IMR-90 (cell line): ENCODE results near the gene UBFD1. TPM values are rescaled to one million over a fixed set of nuclear protein-coding genes. Genes with fewer than 3 reads are reported as not detected.

ENCODE experiments used
- ATAC-seq: fragments of 200-7000 bp; cut with Tn5 transposase; 2 replicates; pipeline ENCODE4 v1.9.1; 2020; ENCODE audit warnings: low read depth, mild to moderate bottlenecking, moderate library complexity
- BruUV-seq: library from RNA; stranded (reverse); fragments of 400-500 nt; replicated peaks from 2 replicates; lab custom pipeline; 2021; lab: Mats Ljungman, UMichigan
- CTCF ChIA-PET: fragments of 300-600 bp; formaldehyde crosslinking; extraction: SDS; loops from one replicate; lab custom pipeline; 2021; ENCODE audit warnings: antibody characterized with exemption; lab: Yijun Ruan, JAX
- POLR2A ChIA-PET: fragments of 300-600 bp; sonication (Branson Sonifier 250); formaldehyde crosslinking; loops from one replicate; lab custom pipeline; 2022; ENCODE audit warnings: antibody characterized with exemption; ENCODE audit not compliant: unreplicated experiment; lab: Charles Lee
- DNase-seq: peaks from one replicate; pipeline ENCODE4 v3.0.0; 2013
- H2AFZ ChIP-seq: replicated peaks from 2 replicates; pipeline ENCODE3; 2013; ENCODE audit warnings: low read length, mild to moderate bottlenecking; ENCODE audit not compliant: poor library complexity
- H2AK5ac ChIP-seq: 2 replicates; pipeline ENCODE4 v1.6.1; 2013; ENCODE audit warnings: low read depth, low read length, inconsistent platforms
- H2AK9ac ChIP-seq: replicated peaks from 2 replicates; pipeline ENCODE3; 2013; ENCODE audit warnings: mild to moderate bottlenecking, low read depth, low read length, moderate library complexity; ENCODE audit not compliant: poor library complexity
- H2BK120ac ChIP-seq: 2 replicates; pipeline ENCODE4 v1.6.1; 2013; ENCODE audit warnings: low read depth, low read length, inconsistent platforms
- H2BK15ac ChIP-seq: 3 replicates; pipeline ENCODE4 v1.6.1; 2013; ENCODE audit warnings: low read depth, low read length, inconsistent platforms
- H2BK20ac ChIP-seq: 2 replicates; pipeline ENCODE4 v1.6.1; 2013; ENCODE audit warnings: low read depth, mild to moderate bottlenecking, inconsistent platforms, low read length, moderate library complexity
- H2BK5ac ChIP-seq: 2 replicates; pipeline ENCODE4 v1.6.1; 2013; ENCODE audit warnings: mild to moderate bottlenecking, low read depth, low read length, inconsistent platforms; ENCODE audit not compliant: poor library complexity, severe bottlenecking
- H3K14ac ChIP-seq: replicated peaks from 2 replicates; pipeline ENCODE4 v1.6.1; 2013; ENCODE audit warnings: low read depth, low read length, inconsistent platforms
- H3K18ac ChIP-seq: 2 replicates; pipeline ENCODE4 v1.6.1; 2013; ENCODE audit warnings: low read depth, low read length, control low read depth
- H3K23ac ChIP-seq: 2 replicates; pipeline ENCODE4 v1.6.1; 2013; ENCODE audit warnings: low read depth, low read length, inconsistent platforms
- H3K27ac ChIP-seq: 2 replicates; pipeline ENCODE4 v1.5.1; 2013; ENCODE audit warnings: mild to moderate bottlenecking, control low read depth, low read length; ENCODE audit not compliant: insufficient read depth
- H3K27me3 ChIP-seq: 2 replicates; pipeline ENCODE4 v1.6.1; 2013; ENCODE audit warnings: low read length; ENCODE audit not compliant: control insufficient read depth, insufficient read depth
- H3K36me3 ChIP-seq: 2 replicates; pipeline ENCODE4 v1.6.1; 2013; ENCODE audit warnings: low read length, mixed read lengths; ENCODE audit not compliant: control insufficient read depth, insufficient read depth
- H3K4ac ChIP-seq: 2 replicates; pipeline ENCODE4 v1.6.1; 2013; ENCODE audit warnings: low read depth, low read length, inconsistent platforms
- H3K4me1 ChIP-seq: 2 replicates; pipeline ENCODE4 v1.6.1; 2013; ENCODE audit warnings: low read length, mixed read lengths; ENCODE audit not compliant: control insufficient read depth, insufficient read depth
- H3K4me2 ChIP-seq: 2 replicates; pipeline ENCODE4 v1.6.1; 2013; ENCODE audit warnings: low read depth, mild to moderate bottlenecking, control low read depth, low read length, moderate library complexity
- H3K4me3 ChIP-seq: 2 replicates; pipeline ENCODE4 v1.5.1; 2013; ENCODE audit warnings: low read depth, mild to moderate bottlenecking, control low read depth, low read length, moderate library complexity; ENCODE audit not compliant: insufficient read depth
- H3K56ac ChIP-seq: 2 replicates; pipeline ENCODE4 v1.6.1; 2013; ENCODE audit warnings: low read length, inconsistent platforms; ENCODE audit not compliant: insufficient read depth; ENCODE audit errors: extremely low read depth
- H3K79me1 ChIP-seq, 2 experiments: 2 replicates each; pipeline ENCODE4 v1.6.1; 2013; ENCODE audit warnings: low read length in 2 of 2, inconsistent platforms in 1 of 2, low read depth in 1 of 2
- H3K9ac ChIP-seq: 2 replicates; pipeline ENCODE4 v1.6.1; 2013; ENCODE audit warnings: low read depth, low read length, control low read depth
- H3K9me1 ChIP-seq: 2 replicates; pipeline ENCODE4 v1.6.1; 2013; ENCODE audit warnings: low read length, inconsistent platforms; ENCODE audit not compliant: insufficient read depth
- H3K9me3 ChIP-seq: 2 replicates; pipeline ENCODE4 v1.6.1; 2013; ENCODE audit warnings: low read length; ENCODE audit not compliant: control insufficient read depth, insufficient read depth
- H4K20me1 ChIP-seq: 2 replicates; pipeline ENCODE4 v1.6.1; 2013; ENCODE audit warnings: low read length, inconsistent platforms; ENCODE audit not compliant: insufficient read depth
- H4K5ac ChIP-seq: 2 replicates; pipeline ENCODE4 v1.6.1; 2013; ENCODE audit warnings: mild to moderate bottlenecking, low read depth, low read length, control low read depth
- H4K8ac ChIP-seq, 2 experiments: 2 replicates each; pipeline ENCODE4 v1.6.1; 2013; ENCODE audit warnings: low read depth in 2 of 2, low read length in 2 of 2, control low read depth in 1 of 2, inconsistent platforms in 1 of 2
- H4K91ac ChIP-seq: 2 replicates; pipeline ENCODE4 v1.6.1; 2013; ENCODE audit warnings: low read depth, low read length, inconsistent platforms; ENCODE audit not compliant: insufficient read depth
- CHD1 ChIP-seq: IDR thresholded peaks from 2 replicates; pipeline ENCODE4 v1.6.1; 2012; ENCODE audit warnings: low read depth, low read length, improper control_type of control experiment
- MAFK ChIP-seq: IDR thresholded peaks from 2 replicates; pipeline ENCODE4 v1.6.1; 2012; ENCODE audit warnings: low read depth, low read length, improper control_type of control experiment
- MAZ ChIP-seq: IDR thresholded peaks from 2 replicates; pipeline ENCODE4 v1.6.1; 2012; ENCODE audit warnings: low read depth, mild to moderate bottlenecking, low read length, improper control_type of control experiment, moderate library complexity, borderline replicate concordance
- NFE2L2 ChIP-seq: fragments of 150-350 bp; IDR thresholded peaks from 2 replicates; pipeline ENCODE4 v1.6.1; 2016; ENCODE audit warnings: low read depth, mild to moderate bottlenecking, low read length
- POLR2A ChIP-seq: IDR thresholded peaks from 2 replicates; pipeline ENCODE4 v1.6.1; 2012; ENCODE audit warnings: mild to moderate bottlenecking, low read depth, low read length
- RCOR1 ChIP-seq: IDR thresholded peaks from 2 replicates; pipeline ENCODE4 v1.6.1; 2012; ENCODE audit warnings: mild to moderate bottlenecking, low read length, improper control_type of control experiment; ENCODE audit not compliant: insufficient replicate concordance
- RFX5 ChIP-seq: IDR thresholded peaks from 2 replicates; pipeline ENCODE4 v1.8.0; 2012; ENCODE audit warnings: low read depth, mild to moderate bottlenecking, low read length, moderate library complexity
- SMC3 ChIP-seq: fragments of 150-350 bp; IDR thresholded peaks from 2 replicates; pipeline ENCODE4 v1.6.1; 2016; ENCODE audit warnings: low read depth, mild to moderate bottlenecking, antibody characterized with exemption, low read length, moderate library complexity
- USF2 ChIP-seq: fragments of 150-350 bp; IDR thresholded peaks from 2 replicates; pipeline ENCODE4 v1.6.1; 2017; ENCODE audit warnings: mild to moderate bottlenecking, antibody characterized with exemption, low read length, low read depth
- WGBS, 2 experiments: methylation state at CpG; one replicate each; pipeline versions ENCODE4 v1.1.5 to v1.1.7; 2013; ENCODE audit warnings: missing lambda C conversion rate in 2 of 2; ENCODE audit not compliant: insufficient read length in 1 of 2; ENCODE audit errors: extremely low coverage in 2 of 2; 5-methylcytosine and 5-hydroxymethylcytosine counted together
- dilution Hi-C: fragments of 300-500 bp; cut with HindIII; formaldehyde crosslinking; loops from one replicate; pipeline ENCODE4 v1.14.3; 2018; ENCODE audit warnings: low sequenced_read_pairs; ENCODE audit not compliant: unreplicated experiment
- in situ Hi-C: fragments of 300-500 bp; cut with MboI; formaldehyde crosslinking; loops from 3 replicates; pipeline ENCODE4 v1.14.3; 2019; ENCODE audit warnings: low sequenced_read_pairs, inconsistent platforms, mixed read lengths
- intact Hi-C: fragments of 100-400 bp; cut with micrococcal nuclease; formaldehyde crosslinking; loops from 2 replicates; pipeline ENCODE4 v1.10.0; 2022
- polyA plus RNA-seq, 3 experiments: library from polyadenylated mRNA; depleted of rRNA; stranded (reverse); fragments of >200 nt; gene quantifications; 2 replicates each; pipeline ENCODE4 v1.2.3, GENCODE V29; 2012; ENCODE audit warnings: low replicate concordance in 1 of 3
- total RNA-seq: library from RNA; depleted of rRNA; stranded (reverse); fragments of >200 nt; gene quantifications from 2 replicates; pipeline ENCODE4 v1.2.3, GENCODE V29; 2012

UBFD1 gene
- total and polyA plus RNA-seq, 2 of the 4 experiments (the other 2 are of a cell fraction): 39.3 to 55.0 TPM

- Histone ChIP-seq H4K20me1 (no peaks in the 10 kb centered on the region), H3K18ac (no peak overlapping the region), H2AK9ac (no peak overlapping the region), H3K23ac (no peak overlapping the region), H2AFZ (no peak overlapping the region), H3K27me3 (no peaks in the 10 kb centered on the region), H3K4ac (no peak overlapping the region), H3K36me3 (peaks cover 53% of the 10 kb centered on the region), H2AK5ac (no peak overlapping the region), H3K14ac (no peak overlapping the region), H3K56ac (no peak overlapping the region; the same call in 1 of the 2 replicates), H2BK120ac (no peak overlapping the region), H3K4me1 (no peaks in the 10 kb centered on the region), H3K9me3 (no peaks in the 10 kb centered on the region), H2BK15ac (no peak overlapping the region), H3K79me1 (peaks cover 0 to 2% of the 10 kb centered on the region in 2 experiments; a peak in 1 of 4 replicates), H3K27ac (no peak overlapping the region), H2BK20ac (no peak overlapping the region), H2BK5ac (no peak overlapping the region), H4K8ac (no peak overlapping the region), H3K9me1 (0 out of 2 replicates have a peak, but pooled peaks cover 4% of the 10 kb centered on the region), H3K4me2 (no peak overlapping the region), H4K91ac (no peak overlapping the region), H4K5ac (no peak overlapping the region), H3K9ac (no peak overlapping the region), H3K4me3 (no peak overlapping the region)
- dilution Hi-C loops (no loop called here), in situ Hi-C loops (loop anchor here (5.0 kb wide), 1 partner anchor 48 kb away; no protein-coding TSS in a partner anchor), intact Hi-C loops (no loop called here)
- 89% methylated on average over 3 of the region's 7 CpGs; no CpG with 5 or more reads in 1 of the 2 experiments for WGBS, 2 experiments
- no TSS peak for BruUV-seq
- ATAC-seq (no peak), DNase-seq (no peak)
- TF ChIP-seq USF2 (no peak), RFX5 (no peak), MAZ (no peak), POLR2A (no peak), MAFK (no peak), SMC3 (no peak), RCOR1 (no peak), CHD1 (no peak), NFE2L2 (no peak)
- ChIA-PET CTCF (interaction anchor here (0.5 kb wide), 1 partner anchor 27 kb away, joined by 4 read pairs; no protein-coding TSS in a partner anchor), POLR2A (no interaction called here)
Observed at GRCh38 chr16:23523876-23524385, 33.6 kb upstream of the UBFD1 start.
